GM12864 (cell line): ENCODE results near the gene REX1BD.

Source experiments
- DNase-seq: peaks from one replicate; pipeline ENCODE4 v3.0.0-alpha.2; 2011; ENCODE audit warnings: low read depth
- H3K4me3 ChIP-seq: 2 replicates; pipeline ENCODE4 v1.5.1; 2011; ENCODE audit warnings: mild to moderate bottlenecking, low read depth, low read length, control low read depth
- CTCF ChIP-seq: IDR thresholded peaks from 2 replicates; pipeline ENCODE4 v1.5.1; 2011; ENCODE audit warnings: low read depth, mild to moderate bottlenecking, moderate library complexity, low read length, control low read depth, inconsistent platforms; ENCODE audit errors: missing control alignments

The REX1BD gene

GRCh38 chr19:18603958-18604819 lies 15.6 kb downstream of the REX1BD start:
- TF ChIP-seq CTCF, result no peak

GRCh38 chr19:18604820-18605159 lies 16.2 kb downstream of the REX1BD start:
- no peak for DNase-seq
- no peak overlapping the region for H3K4me3 ChIP-seq
- TF ChIP-seq CTCF, result no peak

More at GRCh38 chr19:18603958-18604819, 15.6 kb downstream of the REX1BD start:
- no peak overlapping the region for H3K4me3 ChIP-seq
- no peak for DNase-seq

GRCh38 chr19:18605196-18605545 lies 16.6 kb downstream of the REX1BD start:
- no peak overlapping the region for H3K4me3 ChIP-seq
- DNase-seq, result no peak
- TF ChIP-seq CTCF, result no peak

GRCh38 chr19:18605546-18606280 lies 17.1 kb downstream of the REX1BD start:
- no peak overlapping the region for H3K4me3 ChIP-seq
- no peak for DNase-seq
- no peak for TF ChIP-seq CTCF

GRCh38 chr19:18606281-18607225 lies 18.0 kb downstream of the REX1BD start, which contains the start of gene CRLF1:
CRLF1 (minus strand) TSS chr19:18606799; CDS start chr19:18606656, 143 bp downstream.
- DNase-seq, result no peak

More at GRCh38 chr19:18606281-18607225, 18.0 kb downstream of the REX1BD start, which contains the start of gene CRLF1:
- no peak within 1 kb of the TSS for H3K4me3 ChIP-seq
- no peak for TF ChIP-seq CTCF
